Measurements from ENCODE around the gene HSPB9. TPM values are rescaled to one million over a fixed set of nuclear protein-coding genes. Genes with fewer than 3 reads are reported as not detected.
A peak's percentile ranks its signal among the peaks of the same experiment; 100 is the strongest.

Gene HSPB9
- total and polyA plus RNA-seq, 9 of the 15 experiments (the other 6 are each of a cell fraction or from before 2014, with no cell fraction given) = 0.04 to 0.16 (median 0.08) TPM; not detected in 3

GRCh38 chr17:42078396-42079043 lies 44.1 kb upstream of the HSPB9 start (continued):
- no peak for TF ChIP-seq SRSF9 (IDR thresholded peaks at IDR 0.05; ENCODE audit: borderline replicate concordance, low read depth, low read length)
- no peak for TF ChIP-seq ZNF253 (CRISPR knock-in tag; conservative IDR thresholded peaks at IDR 0.05)
- no peak for TF ChIP-seq RUNX1 (IDR thresholded peaks at IDR 0.05; ENCODE audit: low read depth)
- no peak for TF ChIP-seq ZNF511 (CRISPR knock-in tag; IDR thresholded peaks at IDR 0.05)
- TF ChIP-seq MEF2D (tag; conservative IDR thresholded peaks at IDR 0.05; ENCODE audit: low read depth) = peak; percentile 86
- TF ChIP-seq POLR2H (tag; IDR thresholded peaks at IDR 0.05; ENCODE audit: low read depth) = no peak
- no peak for TF ChIP-seq HNRNPLL (IDR thresholded peaks at IDR 0.05; ENCODE audit: low read depth, low read length, poor library complexity, severe bottlenecking)
- TF ChIP-seq ELK3 (CRISPR knock-in tag; IDR thresholded peaks at IDR 0.05) = no peak
- TF ChIP-seq REST (IDR thresholded peaks at IDR 0.05; ENCODE audit: borderline replicate concordance) = peak; percentile 43; the same call in 1 of the 2 replicates
- no peak for TF ChIP-seq REST (CRISPR knock-in tag; IDR thresholded peaks at IDR 0.05; ENCODE audit: low read depth)
- peak in 1 of 2 experiments; percentile 45; a peak in 1 of 4 replicates for TF ChIP-seq HDAC1 (IDR thresholded peaks at IDR 0.05)
- peak; percentile 25; the same call in 1 of the 2 replicates for TF ChIP-seq NFIC (IDR thresholded peaks at IDR 0.05)
- no peak for TF ChIP-seq DLX4 (CRISPR knock-in tag; IDR thresholded peaks at IDR 0.05)
- 0 out of 4 replicates have a peak, but pooled peaks of 1 of the 2 experiments have one; percentile 28 for TF ChIP-seq NRF1 (conservative IDR thresholded peaks at IDR 0.05 in 1 of 2, IDR thresholded peaks at IDR 0.05 in 1 of 2)
- TF ChIP-seq EP400 (IDR thresholded peaks at IDR 0.05) = 0 out of 2 replicates have a peak, but pooled peaks have one; percentile 32
- no peak for TF ChIP-seq ZNF785 (CRISPR knock-in tag; IDR thresholded peaks at IDR 0.05)
